NOMO-1 (cell line): Measurements from ENCODE around the gene ZBED1.
"Not testable (repeated sequence)": the region's sequence is repeated elsewhere in the genome, so short reads cannot be mapped to it uniquely, and the experiment has no call there.

Experiments used
- DNase-seq, 2 experiments: peaks; one replicate each; lab custom pipeline; 2025; ENCODE audit not compliant: unreplicated experiment in 2 of 2; lab: John Stamatoyannopoulos, UW

The ZBED1 gene

DNA sequence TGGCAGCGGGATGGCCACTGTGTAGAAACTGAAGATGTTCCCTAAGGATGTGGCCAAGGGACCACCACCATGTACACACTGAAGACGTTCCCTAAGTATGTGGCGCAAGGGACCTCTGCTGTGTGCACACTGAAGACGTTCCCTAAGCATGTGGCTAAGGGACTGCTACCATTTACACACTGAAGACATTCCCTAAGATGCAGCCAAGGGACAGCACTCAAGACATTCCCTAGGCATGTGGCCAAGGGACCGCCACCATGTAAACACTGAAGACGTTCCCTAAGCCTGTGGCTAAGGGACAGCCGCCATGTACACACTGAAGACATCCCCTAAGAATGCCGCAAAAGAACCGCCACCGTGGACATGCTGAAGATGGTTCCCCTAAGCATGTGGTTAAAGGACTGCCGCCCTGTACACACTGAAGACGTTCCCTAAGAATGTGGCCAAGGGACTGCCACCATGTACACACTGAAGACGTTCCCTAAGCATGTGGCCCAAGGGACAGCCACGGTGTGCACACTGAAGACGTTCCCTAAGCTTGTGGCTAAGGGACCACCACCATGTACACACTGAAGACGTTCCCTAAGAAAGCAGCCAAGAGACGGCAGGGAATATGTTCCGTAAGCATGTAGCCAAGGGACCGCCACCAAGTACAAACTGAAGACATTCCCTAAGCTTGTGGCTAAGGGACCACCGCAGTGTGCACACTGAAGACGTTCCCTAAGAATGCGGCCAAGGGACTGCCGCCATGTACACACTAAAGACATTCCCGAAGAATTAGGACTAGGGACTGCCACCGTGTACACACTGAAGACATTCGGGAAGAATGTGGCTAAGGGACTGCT is 43.3 kb downstream of the ZBED1 start:
- DNase-seq = no peak

DNA sequence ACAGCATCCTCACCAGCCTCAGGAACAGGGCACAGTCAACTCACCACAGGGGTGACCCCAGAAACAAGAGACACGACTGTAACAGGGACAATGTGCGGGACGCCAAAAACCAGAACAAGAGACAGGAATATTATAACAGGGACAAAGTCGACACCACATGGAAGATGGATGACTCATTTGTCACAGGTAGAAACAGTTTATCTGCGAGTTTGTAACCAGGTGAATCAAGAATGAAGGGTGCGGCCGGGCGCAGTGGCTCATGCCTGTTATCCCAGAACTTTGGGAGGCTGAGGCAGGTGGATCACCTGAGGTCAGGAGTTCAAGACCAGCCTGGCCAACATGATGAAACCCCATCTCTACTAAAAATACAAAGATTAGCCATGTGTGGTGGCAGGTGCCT is 44.7 kb downstream of the ZBED1 start:
- DNase-seq = not testable (repeated sequence)

- DNase-seq = not testable (repeated sequence)
These were observed 46.2 kb downstream of the ZBED1 start for GRCh38 chrX:2454620-2455019.

DNA sequence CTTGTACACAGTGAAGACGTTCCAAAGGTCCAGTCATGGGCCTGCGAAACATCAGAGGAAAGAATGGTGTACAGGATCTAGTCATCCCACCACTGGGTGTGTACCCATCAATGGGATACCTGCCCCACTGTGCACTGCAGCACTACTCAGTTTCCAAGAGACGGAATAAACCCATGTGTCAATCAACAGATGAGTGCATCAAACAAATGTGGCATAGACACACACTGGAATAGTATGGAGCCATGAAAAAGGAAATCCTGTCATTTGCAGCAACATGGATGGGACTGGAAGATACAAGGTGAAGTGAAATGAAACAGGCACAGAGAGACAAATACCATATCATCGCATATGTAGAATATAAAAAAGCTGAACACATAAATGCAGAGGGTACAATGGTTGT is 48.0 kb downstream of the ZBED1 start:
- DNase-seq = no peak

- no peak for DNase-seq
These were observed 48.4 kb downstream of the ZBED1 start for GRCh38 chrX:2452317-2452784.

DNA sequence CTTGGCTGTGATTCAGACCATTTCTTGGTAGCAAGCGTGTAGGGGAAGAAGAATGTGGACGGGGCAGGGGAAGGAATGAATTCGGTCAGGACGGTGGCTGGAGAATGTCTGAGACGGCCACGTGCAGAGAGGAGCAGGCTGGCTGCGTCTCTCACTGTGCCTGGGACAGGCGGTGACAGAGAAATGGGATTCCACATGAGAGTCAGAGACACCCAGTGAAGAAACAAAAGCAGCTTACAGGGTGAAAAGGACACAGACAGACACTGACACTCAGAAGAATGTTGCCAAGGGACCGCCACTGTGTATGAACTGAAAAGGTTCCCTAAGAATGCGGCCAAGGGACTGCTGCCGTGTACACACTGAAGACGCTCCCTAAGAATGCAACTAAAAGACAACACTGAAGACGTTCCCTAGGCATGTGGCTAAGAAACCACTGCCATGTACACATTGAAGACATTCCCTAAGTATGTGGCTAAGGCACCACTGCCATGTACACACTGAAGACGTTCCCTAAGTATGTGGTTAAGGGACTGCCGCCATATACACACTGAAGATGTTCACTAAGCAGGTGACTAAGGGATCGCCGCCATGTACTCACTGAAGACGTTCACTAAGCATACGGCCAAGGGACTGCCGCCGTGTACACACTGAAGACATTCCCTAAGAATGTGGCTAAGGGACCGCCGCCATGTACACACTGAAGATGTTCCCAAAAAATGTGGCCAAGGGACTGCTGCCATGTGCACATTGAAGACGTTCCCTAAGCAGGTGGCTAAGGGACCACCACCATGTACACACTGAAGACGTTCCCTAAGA is 49.1 kb downstream of the ZBED1 start:
- DNase-seq = no peak

DNA sequence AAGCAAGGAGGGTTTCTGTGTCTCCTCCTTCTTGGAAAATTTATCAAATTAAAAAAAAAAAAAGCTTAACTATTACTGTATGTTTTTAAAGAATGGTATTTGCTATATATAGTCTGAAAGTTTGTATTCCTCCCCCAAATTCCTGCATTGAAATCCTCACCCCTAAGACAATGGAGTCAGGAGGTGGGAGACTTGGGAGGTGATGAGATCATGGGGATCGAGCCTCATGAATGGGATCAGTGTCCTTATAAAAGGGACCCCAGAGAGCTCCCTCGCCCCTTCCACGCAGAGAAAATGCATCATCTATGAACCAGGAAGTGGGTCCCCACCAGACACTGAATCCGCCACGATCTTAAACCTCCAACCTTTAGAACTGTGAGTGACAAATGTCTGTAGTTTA is 50.1 kb downstream of the ZBED1 start:
- no peak for DNase-seq

DNA sequence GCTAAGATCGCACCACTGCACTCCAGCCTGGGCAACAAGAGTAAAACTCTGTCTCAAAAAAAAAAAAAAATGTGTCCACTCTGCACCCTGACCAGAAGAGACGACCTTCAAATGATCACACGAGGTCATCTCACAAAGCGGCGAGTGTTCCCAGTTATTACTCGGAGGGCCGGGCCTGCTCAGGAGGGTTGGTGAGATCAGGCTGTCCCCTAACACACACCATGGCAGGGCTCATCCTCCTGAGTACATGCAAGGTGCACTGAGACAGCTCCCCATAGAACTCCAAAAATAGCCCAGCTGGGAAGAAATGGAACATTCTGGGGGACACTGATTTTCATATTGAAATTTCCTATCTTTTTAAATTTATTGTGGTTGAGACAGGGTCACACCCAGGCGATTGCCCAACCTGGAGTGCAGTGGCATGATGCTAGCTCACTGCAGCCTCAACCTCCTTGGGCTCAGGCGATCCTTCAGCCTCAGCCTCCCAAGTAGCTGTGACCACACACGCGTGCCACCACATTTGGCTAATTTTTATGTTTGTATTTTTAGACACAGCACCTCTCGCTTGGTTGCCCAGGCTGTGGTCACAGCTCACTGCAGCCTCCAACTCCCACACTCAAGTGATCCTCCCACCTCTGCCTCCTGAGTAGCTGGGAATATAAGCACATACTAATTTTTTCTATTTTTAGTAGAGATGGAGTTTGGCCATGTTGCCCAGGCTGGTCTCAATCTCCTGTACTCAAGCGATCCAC is 51.5 kb downstream of the ZBED1 start:
- DNase-seq = no peak

- no peak for DNase-seq
These were observed 53.3 kb downstream of the ZBED1 start for GRCh38 chrX:2447484-2447883.

- no peak for DNase-seq
These were observed 54.0 kb downstream of the ZBED1 start for GRCh38 chrX:2446815-2447214.

DNA sequence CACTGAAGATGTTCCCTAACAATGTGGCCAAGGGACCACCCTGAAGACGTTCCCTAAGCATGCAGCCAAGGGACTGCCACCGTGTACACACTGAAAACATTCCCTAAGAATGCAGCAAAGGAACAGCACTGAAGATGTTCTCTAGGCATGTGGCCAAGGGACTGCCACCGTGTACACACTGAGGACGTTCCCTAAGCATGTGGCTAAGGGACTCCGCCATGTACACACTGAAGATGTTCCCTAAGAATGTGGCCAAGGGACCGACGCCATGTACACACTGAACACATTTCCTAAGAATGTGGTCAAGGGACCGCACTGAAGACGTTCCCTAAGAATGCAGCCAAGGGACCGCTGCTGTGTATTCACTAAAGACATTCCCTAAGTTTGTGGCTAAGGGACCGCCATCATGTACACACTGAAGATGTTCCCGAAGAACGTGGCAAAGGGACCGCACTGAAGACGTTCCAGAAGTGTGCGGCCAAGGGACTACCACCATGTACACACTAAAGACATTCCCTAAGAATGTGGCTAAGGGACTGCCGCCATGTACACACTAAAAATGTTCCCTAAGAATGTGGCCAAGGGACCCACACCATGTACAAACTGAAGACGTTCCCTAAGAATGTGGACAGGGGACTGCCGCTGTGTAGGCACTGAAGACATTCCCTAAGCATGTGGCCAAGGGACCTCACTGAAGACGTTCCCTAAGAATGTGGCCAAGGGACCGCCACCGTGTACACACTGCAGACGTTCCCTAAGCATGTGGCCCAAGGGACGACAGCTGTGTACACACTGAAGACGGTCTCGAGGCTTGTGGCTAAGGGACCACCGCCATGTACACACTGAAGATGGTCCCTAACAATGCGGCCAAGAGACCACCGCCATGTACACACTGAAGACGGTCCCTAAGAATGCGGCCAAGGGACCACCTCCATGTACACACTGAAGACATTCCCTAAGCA is 54.8 kb downstream of the ZBED1 start:
- DNase-seq = no peak

GRCh38 chrX:2442694-2443093 is 58.1 kb downstream of the ZBED1 start:
- no peak for DNase-seq

DNA sequence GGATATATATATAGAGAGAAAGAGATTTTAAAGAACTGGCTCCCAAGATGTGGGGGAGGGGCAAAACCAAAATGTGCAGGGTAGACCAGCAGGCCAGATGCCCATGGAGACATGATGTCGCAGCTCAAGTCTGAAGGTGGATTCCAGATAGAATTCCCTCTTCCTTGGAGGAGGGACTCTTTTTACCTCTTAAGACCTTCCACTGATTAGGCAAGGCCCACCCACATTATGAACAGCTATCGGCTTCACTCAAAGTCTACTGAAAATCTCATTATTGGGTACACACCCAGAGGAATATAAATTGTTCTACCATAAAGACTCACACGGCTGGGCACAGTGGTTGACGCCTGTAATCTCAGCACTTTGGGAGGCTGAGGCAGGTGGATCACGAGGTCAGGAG is 59.3 kb downstream of the ZBED1 start:
- DNase-seq = no peak

DNA sequence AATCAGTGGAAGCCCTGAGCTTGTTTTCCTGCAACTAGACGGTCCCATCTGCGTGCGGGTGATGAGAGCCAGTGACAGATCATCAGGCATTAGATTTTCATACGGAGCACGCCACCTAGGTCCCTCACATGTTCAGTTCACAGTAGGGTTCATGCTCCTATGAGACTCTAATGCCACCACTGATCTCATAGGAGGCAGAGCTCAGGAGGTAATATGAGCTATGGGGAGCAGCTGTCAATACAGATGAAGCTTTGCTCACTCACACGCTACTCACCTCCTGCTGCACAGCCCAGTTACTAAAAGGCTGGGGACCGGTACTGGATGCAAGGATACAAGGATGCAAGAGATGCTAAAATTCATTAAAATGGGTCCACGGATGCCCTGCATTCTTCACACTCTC is 61.2 kb downstream of the ZBED1 start:
- no peak for DNase-seq
